Subcutaneous abdominal adipose tissue (tissue), 5 donors: ENCODE measurements around the gene MYH6.

Experiments
- H3K27ac ChIP-seq: one replicate; pipeline ENCODE4 v1.7.0; 2013; ENCODE audit warnings: low read depth, mild to moderate bottlenecking, inconsistent platforms, low read length, moderate library complexity
- H3K27me3 ChIP-seq, 5 donors: one replicate each; pipeline ENCODE4 v1.7.0; 2013; ENCODE audit warnings: low read length in 5 of 5, inconsistent platforms in 1 of 5; ENCODE audit not compliant: control insufficient read depth in 5 of 5, insufficient read depth in 4 of 5
- H3K36me3 ChIP-seq, 5 donors: one replicate each; pipeline ENCODE4 v1.7.0; 2013; ENCODE audit warnings: low read length in 5 of 5; ENCODE audit not compliant: control insufficient read depth in 5 of 5, insufficient read depth in 5 of 5
- H3K4me1 ChIP-seq, 5 donors: one replicate each; pipeline ENCODE4 v1.7.0; 2013; ENCODE audit warnings: low read length in 5 of 5, mild to moderate bottlenecking in 3 of 5, moderate library complexity in 1 of 5; ENCODE audit not compliant: control insufficient read depth in 5 of 5, insufficient read depth in 5 of 5
- H3K4me3 ChIP-seq, 5 donors: one replicate each; pipeline ENCODE4 v1.7.0; 2013; ENCODE audit warnings: low read length in 5 of 5, low read depth in 1 of 5
- H3K9ac ChIP-seq, 5 donors: one replicate each; pipeline ENCODE4 v1.7.0; 2013; ENCODE audit warnings: low read length in 5 of 5, mild to moderate bottlenecking in 4 of 5, moderate library complexity in 3 of 5
- H3K9me3 ChIP-seq, 5 donors: one replicate each; pipeline ENCODE4 v1.7.0; 2013; ENCODE audit warnings: low read length in 5 of 5; ENCODE audit not compliant: control insufficient read depth in 5 of 5
- donor health status: healthy.
- donor health status: healthy.
- donor health status: healthy.
- donor health status: healthy.
- donor health status: healthy.

Gene MYH6

DNA sequence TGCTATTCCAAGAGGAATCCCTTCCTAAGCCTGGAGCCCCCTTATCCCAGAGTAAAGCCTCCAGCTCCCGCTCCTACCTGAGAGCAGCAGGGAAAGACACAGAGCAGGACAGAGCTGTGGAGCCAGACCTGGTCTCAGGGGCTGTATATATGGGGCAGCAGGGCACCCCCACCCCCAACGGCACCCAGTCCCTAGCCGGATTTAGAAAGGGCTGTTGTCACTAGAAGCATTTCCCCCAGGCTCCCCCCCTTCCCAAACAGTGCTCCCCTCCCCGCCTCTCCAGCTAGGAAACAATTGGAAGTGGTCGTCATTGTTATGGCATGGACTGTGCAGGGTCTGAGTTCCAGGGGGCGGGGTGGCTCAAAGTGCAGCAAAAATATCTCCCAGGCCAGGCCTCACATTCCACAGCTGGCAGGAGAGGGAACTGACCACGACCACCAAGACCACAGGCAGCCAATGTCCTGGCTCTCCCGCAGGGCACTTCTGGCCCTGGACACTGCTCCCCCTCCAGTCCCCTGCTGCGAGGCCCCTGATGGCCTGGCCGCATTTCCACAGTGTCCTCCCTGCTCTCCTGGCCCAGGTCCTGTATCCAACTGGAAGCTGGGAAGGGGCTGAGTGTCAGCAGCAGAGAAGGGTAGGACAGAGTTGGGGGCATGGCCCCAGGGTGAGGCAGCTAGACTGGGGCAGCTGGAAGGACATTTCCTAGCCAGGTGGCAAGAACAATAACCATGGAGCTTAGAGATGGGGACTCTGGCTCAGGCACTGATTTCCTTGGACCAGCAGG, 27.7 kb upstream of the MYH6 start, which contains the start of gene MYH7:
MYH7 (minus strand) TSS at position 118 of the 784 bp plus-strand sequence. CDS start 1,928 bp downstream, outside the sequence.
- Histone ChIP-seq H3K27ac (no peak within 1 kb of the TSS), H3K9me3 (no peaks in the 10 kb centered on the region), H3K27me3 (peaks cover 0 to 11% (median 0%) of the 10 kb centered on the region in 5 donors), H3K4me1 (no peaks in the 10 kb centered on the region), H3K36me3 (no peaks in the 10 kb centered on the region), H3K9ac (no peak within 1 kb of the TSS), H3K4me3 (no peak within 1 kb of the TSS)

GRCh38 chr14:23434488-23435222, 26.6 kb upstream of the MYH6 start:
- Histone ChIP-seq H3K27me3 (peaks cover 0 to 21% (median 0%) of the 10 kb centered on the region in 5 donors), H3K4me1 (no peaks in the 10 kb centered on the region), H3K4me3 (no peak overlapping the region), H3K9me3 (no peaks in the 10 kb centered on the region), H3K27ac (no peak overlapping the region), H3K9ac (no peak overlapping the region), H3K36me3 (no peaks in the 10 kb centered on the region)

GRCh38 chr14:23433457-23433856, 25.4 kb upstream of the MYH6 start:
- no peaks in the 10 kb centered on the region for H3K9me3 ChIP-seq

DNA sequence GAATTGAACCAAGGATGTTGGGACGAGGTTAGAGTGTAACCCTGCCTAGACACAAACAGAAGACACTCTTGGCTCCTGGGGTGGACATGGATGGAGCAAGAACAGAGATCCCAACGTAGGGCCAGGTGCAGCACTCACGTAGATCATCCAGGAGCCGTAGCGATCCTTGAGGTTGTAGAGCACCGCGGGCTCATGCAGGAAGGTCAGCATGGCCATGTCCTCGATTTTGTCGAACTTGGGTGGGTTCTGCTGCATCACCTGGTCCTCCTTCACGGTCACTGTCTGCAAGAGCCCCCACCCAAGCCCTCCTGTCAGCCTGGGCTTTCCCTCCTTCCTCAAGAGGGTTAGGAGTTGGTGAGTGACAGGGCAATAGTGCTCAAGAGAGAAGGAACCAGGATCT, 24.9 kb upstream of the MYH6 start:
- Histone ChIP-seq H3K9me3 (no peaks in the 10 kb centered on the region), H3K4me1 (no peaks in the 10 kb centered on the region), H3K36me3 (no peaks in the 10 kb centered on the region), H3K27me3 (peaks cover 0 to 19% (median 4%) of the 10 kb centered on the region in 5 donors), H3K4me3 (no peak overlapping the region), H3K9ac (no peak overlapping the region), H3K27ac (no peak overlapping the region)

More at GRCh38 chr14:23433457-23433856, 25.4 kb upstream of the MYH6 start:
- H3K36me3 ChIP-seq = no peaks in the 10 kb centered on the region
- no peak overlapping the region for H3K9ac ChIP-seq
- no peaks in the 10 kb centered on the region for H3K4me1 ChIP-seq
- no peak overlapping the region for H3K27ac ChIP-seq
- no peak overlapping the region for H3K4me3 ChIP-seq
- peaks cover 0 to 19% (median 4%) of the 10 kb centered on the region in 5 donors for H3K27me3 ChIP-seq

GRCh38 chr14:23432102-23432925, 24.2 kb upstream of the MYH6 start:
- H3K9me3 ChIP-seq = no peaks in the 10 kb centered on the region
- H3K27ac ChIP-seq = no peak overlapping the region
- no peaks in the 10 kb centered on the region for H3K36me3 ChIP-seq
- no peak overlapping the region for H3K9ac ChIP-seq
- H3K4me3 ChIP-seq = no peak overlapping the region
- H3K4me1 ChIP-seq = no peaks in the 10 kb centered on the region
- peaks cover 0 to 19% (median 4%) of the 10 kb centered on the region in 5 donors for H3K27me3 ChIP-seq

DNA sequence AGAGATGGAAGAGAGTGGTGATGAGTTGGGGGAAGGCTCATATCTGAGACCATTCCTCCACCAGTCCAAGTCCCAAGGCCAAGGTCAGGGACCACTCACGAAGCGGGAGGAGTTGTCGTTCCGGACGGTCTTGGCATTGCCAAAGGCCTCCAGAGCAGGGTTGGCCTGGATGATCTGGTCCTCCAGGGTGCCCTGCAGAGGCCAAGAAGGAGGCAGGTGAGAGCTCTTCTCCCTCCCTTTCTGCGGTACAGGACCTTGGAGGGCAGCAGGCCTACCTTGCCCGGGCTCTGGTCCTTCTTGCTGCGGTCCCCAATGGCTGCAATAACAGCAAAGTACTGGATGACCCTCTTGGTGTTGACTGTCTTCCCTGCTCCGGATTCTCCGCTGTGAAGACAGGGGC, 23.4 kb upstream of the MYH6 start:
- Histone ChIP-seq H3K27ac (no peak overlapping the region), H3K9ac (no peak overlapping the region), H3K9me3 (no peaks in the 10 kb centered on the region), H3K4me3 (no peak overlapping the region), H3K36me3 (no peaks in the 10 kb centered on the region), H3K27me3 (peaks cover 0 to 19% (median 4%) of the 10 kb centered on the region in 5 donors), H3K4me1 (no peaks in the 10 kb centered on the region)

DNA sequence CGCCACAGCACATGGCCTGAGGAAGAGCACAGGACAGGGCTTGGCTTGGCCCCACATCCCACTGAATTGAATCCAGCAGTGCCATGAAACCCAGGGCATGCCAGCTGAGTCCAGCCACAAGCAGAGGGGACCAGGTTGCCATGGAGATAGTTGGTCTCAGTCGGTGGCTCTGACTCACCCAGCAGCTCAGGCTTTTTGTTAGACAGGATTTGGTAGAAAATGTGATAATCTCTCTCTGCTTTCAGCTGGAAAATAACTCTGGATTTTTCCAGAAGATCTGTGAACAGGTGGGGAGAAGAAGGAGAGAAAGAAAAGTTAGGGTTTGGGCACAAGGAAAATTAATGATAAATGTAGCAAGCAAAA, 22.6 kb upstream of the MYH6 start:
- peaks cover 0 to 19% (median 4%) of the 10 kb centered on the region in 5 donors for H3K27me3 ChIP-seq
- H3K27ac ChIP-seq = no peak overlapping the region
- H3K9me3 ChIP-seq = no peaks in the 10 kb centered on the region
- H3K36me3 ChIP-seq = no peaks in the 10 kb centered on the region
- H3K4me1 ChIP-seq = no peaks in the 10 kb centered on the region
- no peak overlapping the region for H3K9ac ChIP-seq
- no peak overlapping the region for H3K4me3 ChIP-seq

- Histone ChIP-seq H3K27me3 (peaks cover 0 to 19% (median 4%) of the 10 kb centered on the region in 5 donors), H3K36me3 (no peaks in the 10 kb centered on the region), H3K4me1 (no peaks in the 10 kb centered on the region), H3K27ac (no peak overlapping the region), H3K4me3 (no peak overlapping the region), H3K9me3 (no peaks in the 10 kb centered on the region), H3K9ac (no peak overlapping the region)
Observed at GRCh38 chr14:23430016-23430722, 22.1 kb upstream of the MYH6 start.

DNA sequence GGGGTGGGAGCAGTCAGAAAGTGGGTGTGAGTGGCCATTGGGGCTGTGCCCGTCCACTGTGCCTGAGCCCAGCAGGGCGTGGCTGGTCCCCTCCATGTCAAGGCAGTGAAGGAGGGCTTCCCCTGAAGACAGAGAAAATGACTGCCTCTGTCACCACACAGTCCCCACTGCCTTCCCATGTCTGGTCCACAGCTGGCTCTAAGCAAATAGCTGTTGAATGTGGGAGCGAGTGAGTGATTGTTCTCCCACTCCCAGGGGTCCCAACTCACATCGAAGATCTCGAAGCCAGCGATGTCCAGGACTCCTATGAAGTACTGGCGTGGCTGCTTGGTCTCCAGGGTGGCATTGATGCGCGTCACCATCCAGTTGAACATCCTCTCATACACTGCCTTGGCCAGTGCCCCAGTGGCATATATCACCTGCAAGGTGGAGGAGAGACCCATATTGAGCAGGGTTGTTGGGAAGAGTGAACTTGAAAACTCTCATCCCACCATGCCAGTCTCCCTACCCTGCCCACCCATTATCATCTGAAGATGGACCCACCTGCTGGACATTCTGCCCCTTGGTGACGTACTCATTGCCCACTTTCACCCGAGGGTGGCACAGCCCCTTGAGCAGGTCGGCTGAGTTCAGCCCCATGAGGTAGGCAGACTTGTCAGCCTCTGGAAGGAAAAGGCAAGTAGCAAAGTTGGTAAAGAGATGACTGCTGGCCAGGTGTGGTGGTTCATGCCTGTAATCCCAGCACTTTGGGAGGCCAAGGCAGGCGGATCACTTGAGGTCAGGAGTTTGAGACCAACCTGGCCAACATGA, 20.8 kb upstream of the MYH6 start:
- no peak overlapping the region for H3K4me3 ChIP-seq
- no peak overlapping the region for H3K9ac ChIP-seq
- H3K4me1 ChIP-seq = no peaks in the 10 kb centered on the region
- H3K36me3 ChIP-seq = no peaks in the 10 kb centered on the region
- no peak overlapping the region for H3K27ac ChIP-seq
- H3K27me3 ChIP-seq = peaks cover 0 to 19% (median 4%) of the 10 kb centered on the region in 5 donors
- H3K9me3 ChIP-seq = no peaks in the 10 kb centered on the region
